Ovary (tissue), 9 donors: ENCODE data around the gene ABHD12B. TPM values are rescaled to one million over a fixed set of nuclear protein-coding genes. Genes with fewer than 3 reads are reported as not detected.

Experiments used
- DNase-seq, 5 donors: peaks; one replicate each; pipeline ENCODE4 v3.0.0-alpha.2; 2019 to 2020
- H3K27ac ChIP-seq, 2 donors: fragments of 200-600 bp; one replicate each; pipeline versions ENCODE4 v1.5.1 to v1.8.0; 2019 to 2022
- H3K27me3 ChIP-seq: fragments of 200-600 bp; one replicate; pipeline ENCODE4 v1.8.0; 2022
- H3K36me3 ChIP-seq: fragments of 200-600 bp; sonication (generic); one replicate; pipeline ENCODE4 v1.5.1; 2019
- H3K4me1 ChIP-seq: one replicate; pipeline ENCODE4 v1.8.1; 2013; ENCODE audit warnings: mild to moderate bottlenecking, moderate library complexity; ENCODE audit not compliant: insufficient read depth
- H3K4me3 ChIP-seq: fragments of 200-600 bp; sonication (generic); one replicate; pipeline ENCODE4 v1.5.1; 2017
- H3K9me3 ChIP-seq, 2 donors: fragments of 200-600 bp in 1 of 2; sonication (generic) in 1 of 2; one replicate each; pipeline versions ENCODE4 v1.5.1 to v1.8.1; 2013 to 2019; ENCODE audit warnings: mild to moderate bottlenecking in 1 of 2, moderate library complexity in 1 of 2
- EP300 ChIP-seq: sonication (generic); formaldehyde crosslinking; IDR thresholded peaks from one replicate; pipeline ENCODE4 v1.6.1; 2017; ENCODE audit warnings: antibody characterized with exemption
- POLR2A ChIP-seq: fragments of 450-650 bp; IDR thresholded peaks from one replicate; pipeline ENCODE4 v1.6.1; 2017; ENCODE audit warnings: antibody characterized with exemption, mild to moderate bottlenecking, moderate library complexity
- WGBS, 3 donors: extraction: QIAGEN DNeasy Blood & Tissue Kit in 1 of 3; methylation state at CpG; one replicate each; pipeline versions ENCODE4 v1.1.5 to v1.1.7; 2013 to 2017; 5-methylcytosine and 5-hydroxymethylcytosine counted together
- intact Hi-C, 4 donors: fragments of 100-400 bp; cut with DNase I; formaldehyde crosslinking; loops; one replicate each; pipeline versions ENCODE4 v1.11.0 to v1.15.1; 2022 to 2023
- polyA plus RNA-seq, 2 donors: library from polyadenylated mRNA; stranded (reverse); fragments of 200-250 nt in 1 of 2; fragments of 350-450 nt in 1 of 2; fragmentation: Illumina TruSeq in 1 of 2; extraction: RNeasy Lipid Tissue Mini Kit (QIAGEN cat#74804) in 1 of 2; gene quantifications; one replicate each; pipeline ENCODE4 v1.2.3, GENCODE V29; 2013 to 2014
- total RNA-seq, 7 donors: library from RNA; depleted of rRNA in 2 of 7; stranded (reverse); fragments of >200 nt in 2 of 7; fragmentation: NEBNext Ultra II Directional in 3 of 7; extraction: Animal tissue kit (Norgen Biotek cat#: 25700) in 3 of 7; gene quantifications; one replicate each; pipeline versions ENCODE4 v1.1.0 to v1.2.4, GENCODE V29; 2016 to 2023
- TF ChIP-seq, protein P1 (sequence below), 3 donors: fragments of 450-650 bp in 2 of 3; fragments of 200-600 bp in 1 of 3; IDR thresholded peaks; one replicate each; pipeline versions ENCODE4 v1.5.1 to v1.8.0; 2016 to 2022; ENCODE audit warnings: antibody characterized with exemption in 3 of 3, mild to moderate bottlenecking in 1 of 3
- donor health status: DM: no; HTN: no; CAD: no; lungs with moderate emphysema.
- donor health status: DM: no; HTN: no; CAD: no.
- donor health status: Bipolar disorder and iron deficiency.
- donor health status: DM: yes; HTN: yes; CAD: no.
- donor health status: DM: no; HTN: no; CAD: no.
- donor health status: DM: yes; HTN: yes; CAD: no.

ABHD12B gene
- total and polyA plus RNA-seq, 9 donors, result 0.45 to 5.1 (median 0.84) TPM; not detected in 6

DNA sequence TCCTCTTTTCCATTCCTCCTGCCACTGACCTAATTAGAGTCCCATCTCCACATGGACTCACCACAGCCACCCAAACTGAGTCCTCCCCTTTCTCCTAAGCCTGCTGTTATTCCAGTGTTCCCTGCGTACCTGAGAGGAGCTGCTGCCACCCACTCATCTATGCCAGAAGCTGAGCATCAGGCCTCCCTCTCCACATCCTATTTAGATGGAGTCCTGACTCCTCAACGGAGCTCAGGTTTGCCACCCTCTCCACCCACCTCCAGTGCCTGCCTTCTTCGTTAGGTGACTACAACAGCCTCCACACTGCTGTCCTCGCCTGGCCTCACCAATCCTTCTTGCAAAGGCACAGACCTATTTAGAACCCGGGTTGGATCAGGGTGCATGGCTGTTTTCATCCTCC is 15.2 kb upstream of the ABHD12B start:
- H3K4me1 ChIP-seq, result peaks cover 2% of the 10 kb centered on the region
- no peak for DNase-seq
- 88 to 93% (median 90%) methylated on average over 5 of the region's 5 CpGs for WGBS, 3 donors
- intact Hi-C loops, result loop anchor here in 1 of 4 donors (10.0 kb wide), 1 partner anchor 72 kb away; no protein-coding TSS in a partner anchor
- no peak overlapping the region for H3K27ac ChIP-seq
- no peak for TF ChIP-seq POLR2A
- TF ChIP-seq, protein P1, sequence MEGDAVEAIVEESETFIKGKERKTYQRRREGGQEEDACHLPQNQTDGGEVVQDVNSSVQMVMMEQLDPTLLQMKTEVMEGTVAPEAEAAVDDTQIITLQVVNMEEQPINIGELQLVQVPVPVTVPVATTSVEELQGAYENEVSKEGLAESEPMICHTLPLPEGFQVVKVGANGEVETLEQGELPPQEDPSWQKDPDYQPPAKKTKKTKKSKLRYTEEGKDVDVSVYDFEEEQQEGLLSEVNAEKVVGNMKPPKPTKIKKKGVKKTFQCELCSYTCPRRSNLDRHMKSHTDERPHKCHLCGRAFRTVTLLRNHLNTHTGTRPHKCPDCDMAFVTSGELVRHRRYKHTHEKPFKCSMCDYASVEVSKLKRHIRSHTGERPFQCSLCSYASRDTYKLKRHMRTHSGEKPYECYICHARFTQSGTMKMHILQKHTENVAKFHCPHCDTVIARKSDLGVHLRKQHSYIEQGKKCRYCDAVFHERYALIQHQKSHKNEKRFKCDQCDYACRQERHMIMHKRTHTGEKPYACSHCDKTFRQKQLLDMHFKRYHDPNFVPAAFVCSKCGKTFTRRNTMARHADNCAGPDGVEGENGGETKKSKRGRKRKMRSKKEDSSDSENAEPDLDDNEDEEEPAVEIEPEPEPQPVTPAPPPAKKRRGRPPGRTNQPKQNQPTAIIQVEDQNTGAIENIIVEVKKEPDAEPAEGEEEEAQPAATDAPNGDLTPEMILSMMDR (IDR thresholded peaks at IDR 0.05), result no peak
- no peak for TF ChIP-seq EP300
- no peaks in the 10 kb centered on the region for H3K27me3 ChIP-seq
- H3K36me3 ChIP-seq, result no peaks in the 10 kb centered on the region
- H3K9me3 ChIP-seq, result no peaks in the 10 kb centered on the region
- no peak overlapping the region for H3K4me3 ChIP-seq

DNA sequence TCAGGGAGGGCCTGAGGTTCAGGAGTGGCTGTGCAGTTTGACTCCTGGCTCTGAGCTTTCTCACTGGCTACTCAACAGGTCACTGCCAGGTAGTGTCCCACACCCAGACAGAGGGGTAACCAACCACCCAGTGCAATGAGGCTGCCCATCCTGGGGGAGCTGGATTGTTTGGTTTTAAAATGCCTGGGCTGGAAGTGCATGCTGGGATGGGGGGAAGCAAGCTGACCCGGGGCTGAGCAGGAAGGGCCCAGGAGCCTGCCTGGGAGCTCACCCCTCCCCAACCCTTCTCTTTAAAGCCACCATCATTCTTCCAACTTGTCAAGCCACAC is 12.6 kb upstream of the ABHD12B start:
- Histone ChIP-seq H3K4me3 (peak overlapping the region; percentile 51), H3K9me3 (no peaks in the 10 kb centered on the region), H3K36me3 (no peaks in the 10 kb centered on the region), H3K27me3 (no peaks in the 10 kb centered on the region), H3K4me1 (peaks cover 2% of the 10 kb centered on the region), H3K27ac (peak overlapping the region in 1 of 2 donors; percentile 65)
- intact Hi-C loops, result loop anchor here in 1 of 4 donors (10.0 kb wide), 1 partner anchor 74 kb away; no protein-coding TSS in a partner anchor
- WGBS, 3 donors, result 0% methylated on average over 1 of the region's 1 CpG
- no peak for TF ChIP-seq EP300
- TF ChIP-seq, protein P1 (IDR thresholded peaks at IDR 0.05), result no peak
- TF ChIP-seq POLR2A, result no peak
- no peak for DNase-seq

GRCh38 chr14:50860478-50861086 is 11.3 kb upstream of the ABHD12B start:
- peak overlapping the region; percentile 44 to 65 for H3K27ac ChIP-seq
- WGBS, 3 donors, result 1 to 2% (median 2%) methylated on average over 6 of the region's 6 CpGs

GRCh38 chr14:50862036-50862570 is 9.8 kb upstream of the ABHD12B start:
- Histone ChIP-seq H3K9me3 (no peaks in the 10 kb centered on the region), H3K4me3 (no peak overlapping the region), H3K4me1 (peaks cover 2% of the 10 kb centered on the region), H3K27me3 (no peaks in the 10 kb centered on the region), H3K36me3 (no peaks in the 10 kb centered on the region), H3K27ac (no peak overlapping the region)
- 73 to 87% (median 77%) methylated on average over 4 of the region's 4 CpGs for WGBS, 3 donors
- no peak for DNase-seq
- TF ChIP-seq, protein P1 (IDR thresholded peaks at IDR 0.05), result no peak
- TF ChIP-seq POLR2A (no peak), EP300 (no peak)
- intact Hi-C loops, result no loop called here

More at GRCh38 chr14:50860478-50861086, 11.3 kb upstream of the ABHD12B start:
- peak overlapping the region; percentile 51 for H3K4me3 ChIP-seq
- peak; percentile 64 to 85 (median 82) for DNase-seq
- no peaks in the 10 kb centered on the region for H3K27me3 ChIP-seq
- H3K4me1 ChIP-seq, result peaks cover 2% of the 10 kb centered on the region
- intact Hi-C loops, result no loop called here
- no peak for TF ChIP-seq EP300
- TF ChIP-seq, protein P1 (IDR thresholded peaks at IDR 0.05), result peak in 2 of 3 donors; percentile 55 to 60
- no peaks in the 10 kb centered on the region for H3K9me3 ChIP-seq
- H3K36me3 ChIP-seq, result no peaks in the 10 kb centered on the region
